Muscle of back (tissue), 11 donors: ENCODE data around the gene CLEC2B. TPM values are rescaled to one million over a fixed set of nuclear protein-coding genes. Genes with fewer than 3 reads are reported as not detected.
A peak's percentile ranks its signal among the peaks of the same experiment; 100 is the strongest.

ENCODE experiments used
- DNase-seq, 3 donors: peaks; one replicate each; pipeline versions ENCODE4 v3.0.0 to v3.0.0-alpha.2; 2013
- polyA plus RNA-seq, 10 donors: library from polyadenylated mRNA; unstranded; fragments of 120-200 nt; gene quantifications; one replicate each; pipeline ENCODE4 v1.2.1, GENCODE V29; 2013; ENCODE audit not compliant: insufficient read length in 10 of 10

Gene CLEC2B
- polyA plus RNA-seq, 10 donors: 1.3 to 7.2 (median 2.5) TPM

DNA sequence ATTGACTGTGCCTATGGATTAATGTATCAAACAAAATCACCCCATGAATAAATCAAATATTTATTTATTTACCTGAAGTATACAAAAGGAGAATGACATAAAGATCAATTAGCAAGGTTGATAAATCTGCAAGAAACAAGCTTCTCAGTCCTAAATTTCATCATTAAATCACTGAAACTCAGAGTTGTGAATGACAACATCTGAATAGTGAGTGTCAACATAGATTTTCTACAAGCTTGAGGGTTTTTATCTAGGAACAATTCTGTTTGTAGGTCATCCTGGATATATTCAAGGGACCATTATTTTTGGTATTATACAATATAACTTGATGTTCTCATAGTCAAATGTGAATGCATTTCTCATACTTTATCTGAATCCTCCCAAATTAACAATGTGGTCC lies 59.3 kb downstream of the CLEC2B start:
- DNase-seq: no peak

DNA sequence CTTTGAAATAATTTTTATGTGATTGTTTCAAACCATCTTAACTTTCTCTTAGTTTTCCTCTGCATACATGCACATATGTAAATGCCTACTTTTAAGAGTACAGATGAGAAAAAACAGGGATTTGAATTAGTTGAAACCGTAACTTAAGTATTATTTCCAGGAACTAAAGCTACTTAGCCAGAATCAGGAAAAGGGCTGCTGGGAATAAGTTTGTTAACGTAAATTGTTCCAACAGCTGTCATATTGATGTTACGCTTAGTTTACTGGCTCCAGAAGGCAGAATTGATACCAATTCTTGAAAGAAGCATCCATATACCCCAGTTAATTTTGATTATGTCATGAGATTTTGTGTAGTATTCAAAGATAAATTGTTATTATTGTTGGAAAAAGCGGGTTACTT lies 59.8 kb downstream of the CLEC2B start:
- peak in 1 of 3 donors; percentile 17 for DNase-seq

DNA sequence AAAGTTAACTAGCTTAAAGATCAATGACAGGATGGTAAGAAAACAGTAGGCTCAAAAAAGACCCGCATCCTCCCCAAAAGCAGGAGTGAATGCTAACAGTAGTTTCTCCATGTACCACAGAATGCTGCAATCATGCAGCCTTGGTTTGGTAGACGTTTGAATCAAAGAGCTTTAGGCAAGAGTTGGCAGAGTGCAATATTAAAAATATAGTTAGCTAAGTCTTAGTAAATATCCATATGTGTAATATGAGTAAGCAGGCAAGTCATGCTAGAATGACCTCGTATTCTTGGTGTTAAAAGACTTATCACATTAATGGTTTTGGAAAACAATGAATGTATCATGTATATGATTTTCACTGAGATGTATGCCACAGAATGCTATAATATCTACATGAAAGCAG lies 60.6 kb downstream of the CLEC2B start:
- no peak for DNase-seq

DNA sequence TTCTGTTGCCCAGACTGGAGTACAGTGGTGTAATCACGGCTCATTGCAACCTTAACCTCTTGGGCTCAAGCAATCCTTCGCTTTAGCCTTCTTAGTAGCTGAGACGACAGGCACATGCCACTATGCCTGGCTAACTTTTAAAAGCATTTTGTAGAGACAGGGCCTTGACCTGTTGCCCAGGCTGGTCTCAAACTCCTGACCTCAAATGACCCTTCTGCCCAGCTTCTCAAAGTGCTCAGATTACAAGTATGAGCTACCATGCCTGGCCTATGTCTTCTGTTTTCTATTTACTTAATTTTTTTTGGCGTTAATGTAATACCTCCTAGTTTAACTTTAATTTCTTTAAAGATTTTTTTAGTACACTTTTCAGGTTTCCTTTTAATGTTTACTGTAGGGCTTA lies 62.4 kb downstream of the CLEC2B start:
- no peak for DNase-seq

GRCh38 chr12:9805883-9806282 lies 63.3 kb downstream of the CLEC2B start:
- no peak for DNase-seq

Other genes starting within 250 kb of the CLEC2B start
- gene CLEC2D, start 199.6 kb downstream of the CLEC2B start, polyA plus RNA-seq: 10 to 100 TPM in 5 of 10 donors, 1 to 10 TPM in 5; 3.0 to 14.4 (median 9.5) TPM
- under 1 TPM in 4 of 10 donors, not detected in 6; 0.23 to 0.50 (median 0.38) TPM for gene CLECL1, start 136.3 kb downstream of the CLEC2B start, polyA plus RNA-seq
- 10 to 100 TPM in 1 of 10 donors, 1 to 10 TPM in 5, under 1 TPM in 4; 0.31 to 25.0 (median 1.2) TPM for gene CD69, start 108.5 kb downstream of the CLEC2B start, polyA plus RNA-seq
- gene KLRF1, start 41.9 kb downstream of the CLEC2B start, polyA plus RNA-seq: under 1 TPM in 8 of 10 donors, not detected in 2; 0.22 to 0.67 (median 0.38) TPM
- not detected for gene KLRF2, start 12.1 kb upstream of the CLEC2B start, polyA plus RNA-seq
- under 1 TPM in 1 of 10 donors, not detected in 9; 0.61 TPM for gene CLEC2A, start 63.0 kb upstream of the CLEC2B start, polyA plus RNA-seq
- gene CLEC12A, start 102.1 kb upstream of the CLEC2B start, polyA plus RNA-seq: 1 to 10 TPM in 4 of 10 donors, under 1 TPM in 6; 0.26 to 1.4 (median 0.52) TPM
- under 1 TPM in 5 of 10 donors, not detected in 5; 0.12 to 0.32 (median 0.18) TPM for gene CLEC1B, start 129.8 kb upstream of the CLEC2B start, polyA plus RNA-seq
- gene CLEC12B, start 141.3 kb upstream of the CLEC2B start, polyA plus RNA-seq: under 1 TPM in 2 of 10 donors, not detected in 8; 0.21 to 0.24 TPM
- under 1 TPM in 9 of 10 donors, not detected in 1; 0.11 to 0.54 (median 0.20) TPM for gene CLEC9A, start 161.3 kb upstream of the CLEC2B start, polyA plus RNA-seq
- 1 to 10 TPM; 2.1 to 5.4 (median 2.7) TPM for gene CLEC1A, start 229.6 kb upstream of the CLEC2B start, polyA plus RNA-seq